Stimulated activated CD4-positive, alpha-beta T cell treated with anti-CD3 and anti-CD28 coated beads, Interleukin-15, amount 100 ng/mL, for 1 hour (primary cell): ENCODE results near the gene KIF3A.

ENCODE experiments used
- DNase-seq, 2 donors: peaks; one replicate each; pipeline ENCODE4 v3.0.0-alpha.2; 2020; ENCODE audit warnings: low read depth in 1 of 2, low spot score in 1 of 2

KIF3A gene

GRCh38 chr5:132771503-132771998 is 34.2 kb upstream of the KIF3A start:
- DNase-seq, result no peak

GRCh38 chr5:132770476-132771159 is 33.3 kb upstream of the KIF3A start:
- no peak for DNase-seq

GRCh38 chr5:132768485-132768868 is 31.1 kb upstream of the KIF3A start:
- DNase-seq, result no peak

- DNase-seq, result no peak
Observed at GRCh38 chr5:132767150-132767549, 29.8 kb upstream of the KIF3A start.

- DNase-seq, result no peak
Observed at GRCh38 chr5:132766806-132767055, 29.4 kb upstream of the KIF3A start.

GRCh38 chr5:132766020-132766805 is 28.9 kb upstream of the KIF3A start:
- DNase-seq, result no peak

- no peak for DNase-seq
Observed at GRCh38 chr5:132765311-132766019, 28.1 kb upstream of the KIF3A start.

GRCh38 chr5:132764671-132765238 is 27.4 kb upstream of the KIF3A start:
- no peak for DNase-seq

GRCh38 chr5:132764051-132764450 is 26.7 kb upstream of the KIF3A start:
- DNase-seq, result no peak

- DNase-seq, result no peak
Observed at GRCh38 chr5:132763181-132764036, 26.1 kb upstream of the KIF3A start.

GRCh38 chr5:132762246-132763000 is 25.1 kb upstream of the KIF3A start:
- DNase-seq, result no peak

GRCh38 chr5:132761321-132762240 is 24.2 kb upstream of the KIF3A start:
- no peak for DNase-seq

GRCh38 chr5:132760601-132761317 is 23.4 kb upstream of the KIF3A start:
- no peak for DNase-seq

- no peak for DNase-seq
Observed at GRCh38 chr5:132760049-132760420, 22.7 kb upstream of the KIF3A start.

GRCh38 chr5:132759114-132760048 is 22.0 kb upstream of the KIF3A start:
- DNase-seq, result no peak

- no peak for DNase-seq
Observed at GRCh38 chr5:132758451-132758850, 21.1 kb upstream of the KIF3A start.

- DNase-seq, result no peak
Observed at GRCh38 chr5:132756542-132756941, 19.2 kb upstream of the KIF3A start.
